Colonic mucosa (tissue), 4 donors: ENCODE results near the gene MCC. TPM values are rescaled to one million over a fixed set of nuclear protein-coding genes. Genes with fewer than 3 reads are reported as not detected.

Experiments used
- DNase-seq: peaks from one replicate; pipeline ENCODE4 v3.0.0-alpha.2; 2020
- H3K27ac ChIP-seq: fragments of 200-600 bp; one replicate; pipeline ENCODE4 v1.8.0; 2021
- H3K27me3 ChIP-seq: fragments of 200-600 bp; one replicate; pipeline ENCODE4 v1.8.0; 2021
- H3K36me3 ChIP-seq: fragments of 200-600 bp; one replicate; pipeline ENCODE4 v1.8.0; 2021
- H3K4me1 ChIP-seq: fragments of 200-600 bp; one replicate; pipeline ENCODE4 v1.8.0; 2021; ENCODE audit warnings: mild to moderate bottlenecking
- H3K4me3 ChIP-seq: fragments of 200-600 bp; one replicate; pipeline ENCODE4 v1.8.0; 2021
- H3K9ac ChIP-seq, 2 donors: one replicate each; pipeline ENCODE4 v1.7.0; 2013; ENCODE audit warnings: control low read depth in 2 of 2, low read depth in 2 of 2, low read length in 2 of 2
- H3K9me3 ChIP-seq: fragments of 200-600 bp; one replicate; pipeline ENCODE4 v1.8.0; 2021
- intact Hi-C: fragments of 100-400 bp; cut with DNase I; formaldehyde crosslinking; loops from one replicate; pipeline ENCODE4 v1.14.1; 2022
- total RNA-seq, 2 donors: library from RNA; stranded (reverse); fragmentation: NEBNext Ultra II Directional in 1 of 2; extraction: Animal tissue kit (Norgen Biotek cat#: 25700) in 1 of 2; gene quantifications; one replicate each; pipeline ENCODE4 v1.2.1, GENCODE V29; 2021
- TF ChIP-seq, protein P1 (sequence below): fragments of 200-600 bp; IDR thresholded peaks from one replicate; pipeline ENCODE4 v1.8.0; 2022; ENCODE audit warnings: antibody characterized with exemption, mild to moderate bottlenecking
- donor health status: healthy.
- donor health status: DM: no; HTN: no; CAD: no.
- donor health status: DM: no; HTN: no; CAD: no.

MCC gene
- total RNA-seq, 2 donors from 2014 or later, result 1.9 to 3.1 TPM

DNA sequence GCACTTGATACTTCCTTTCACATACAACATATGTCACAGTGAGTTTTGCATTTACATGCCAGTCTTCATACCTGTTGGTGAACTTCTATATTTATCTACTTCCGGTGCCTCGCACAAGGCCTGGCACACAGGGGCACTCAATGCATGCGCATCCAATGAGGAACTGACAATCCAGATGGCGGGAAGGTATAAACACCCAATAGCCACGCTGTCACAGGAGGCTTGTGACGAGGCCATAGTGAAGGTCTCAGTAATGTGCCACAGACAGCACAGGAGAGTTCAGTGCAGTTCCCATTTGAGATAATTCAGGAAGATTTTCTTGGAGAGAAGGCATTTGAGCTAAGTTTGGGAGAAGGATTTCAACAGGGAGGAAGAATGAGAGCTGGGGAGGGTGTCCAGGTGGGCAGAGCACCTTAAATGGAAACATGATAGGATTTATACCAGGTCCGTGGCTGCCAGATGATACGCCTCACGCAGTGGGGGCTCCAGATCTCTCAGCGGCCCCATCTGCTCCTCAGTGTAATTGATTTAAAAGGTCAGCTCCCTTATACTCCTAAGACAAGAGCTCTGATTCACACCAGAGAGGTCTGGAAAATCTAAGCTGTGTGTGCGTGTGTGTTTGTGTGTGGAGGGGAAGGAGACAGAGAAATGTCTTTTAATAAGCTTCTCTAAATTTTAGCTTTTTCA lies 305.5 kb downstream of the MCC start:
- Histone ChIP-seq H3K4me1 (no peaks in the 10 kb centered on the region), H3K9ac (no peak overlapping the region), H3K27me3 (no peaks in the 10 kb centered on the region), H3K4me3 (no peak overlapping the region), H3K36me3 (no peaks in the 10 kb centered on the region), H3K9me3 (no peaks in the 10 kb centered on the region), H3K27ac (no peak overlapping the region)
- intact Hi-C loops, result no loop called here
- no peak for DNase-seq
- TF ChIP-seq, protein P1, sequence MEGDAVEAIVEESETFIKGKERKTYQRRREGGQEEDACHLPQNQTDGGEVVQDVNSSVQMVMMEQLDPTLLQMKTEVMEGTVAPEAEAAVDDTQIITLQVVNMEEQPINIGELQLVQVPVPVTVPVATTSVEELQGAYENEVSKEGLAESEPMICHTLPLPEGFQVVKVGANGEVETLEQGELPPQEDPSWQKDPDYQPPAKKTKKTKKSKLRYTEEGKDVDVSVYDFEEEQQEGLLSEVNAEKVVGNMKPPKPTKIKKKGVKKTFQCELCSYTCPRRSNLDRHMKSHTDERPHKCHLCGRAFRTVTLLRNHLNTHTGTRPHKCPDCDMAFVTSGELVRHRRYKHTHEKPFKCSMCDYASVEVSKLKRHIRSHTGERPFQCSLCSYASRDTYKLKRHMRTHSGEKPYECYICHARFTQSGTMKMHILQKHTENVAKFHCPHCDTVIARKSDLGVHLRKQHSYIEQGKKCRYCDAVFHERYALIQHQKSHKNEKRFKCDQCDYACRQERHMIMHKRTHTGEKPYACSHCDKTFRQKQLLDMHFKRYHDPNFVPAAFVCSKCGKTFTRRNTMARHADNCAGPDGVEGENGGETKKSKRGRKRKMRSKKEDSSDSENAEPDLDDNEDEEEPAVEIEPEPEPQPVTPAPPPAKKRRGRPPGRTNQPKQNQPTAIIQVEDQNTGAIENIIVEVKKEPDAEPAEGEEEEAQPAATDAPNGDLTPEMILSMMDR, result no peak

DNA sequence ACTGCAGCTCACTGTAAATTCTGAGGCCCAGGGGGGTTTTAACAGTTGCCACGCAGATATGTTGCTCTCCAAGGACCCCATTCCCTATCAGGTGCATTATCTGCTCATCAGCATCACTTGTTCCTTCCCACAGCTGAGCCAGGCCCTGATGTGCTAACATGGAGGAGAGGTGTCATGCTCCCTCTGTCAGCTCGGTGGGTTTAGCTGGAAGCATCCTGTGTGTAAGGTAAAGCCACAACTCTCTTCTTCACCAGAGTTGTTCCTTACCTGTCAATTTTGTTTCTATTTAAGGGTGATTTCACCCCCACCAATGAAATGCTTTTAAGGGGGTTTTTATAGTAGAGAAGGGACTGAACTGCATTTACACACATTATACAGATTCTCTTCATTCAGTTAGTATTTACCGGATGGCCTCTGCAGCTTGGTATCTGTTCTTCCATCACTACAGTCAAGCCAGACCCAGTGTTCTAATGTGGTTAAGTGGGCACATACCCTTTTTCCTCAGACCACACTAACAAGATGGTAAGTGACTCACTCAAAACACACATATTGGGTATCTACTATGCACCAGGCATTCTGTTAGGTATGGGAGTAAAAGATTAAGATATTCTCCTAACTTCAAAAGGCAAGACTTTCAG lies 306.3 kb downstream of the MCC start:
- intact Hi-C loops, result no loop called here
- TF ChIP-seq, protein P1, result no peak
- no peak for DNase-seq

GRCh38 chr5:113181409-113181808 lies 306.8 kb downstream of the MCC start:
- Histone ChIP-seq H3K27ac (no peak overlapping the region), H3K4me3 (no peak overlapping the region), H3K36me3 (no peaks in the 10 kb centered on the region), H3K9ac (no peak overlapping the region), H3K27me3 (no peaks in the 10 kb centered on the region), H3K9me3 (no peaks in the 10 kb centered on the region), H3K4me1 (no peaks in the 10 kb centered on the region)
- intact Hi-C loops, result no loop called here
- TF ChIP-seq, protein P1, result no peak
- no peak for DNase-seq

More for the DNA sequence above, 306.3 kb downstream of the MCC start:
- Histone ChIP-seq H3K9me3 (no peaks in the 10 kb centered on the region), H3K36me3 (no peaks in the 10 kb centered on the region), H3K4me3 (no peak overlapping the region), H3K27ac (no peak overlapping the region), H3K9ac (no peak overlapping the region), H3K4me1 (no peaks in the 10 kb centered on the region), H3K27me3 (no peaks in the 10 kb centered on the region)

GRCh38 chr5:113179156-113179555 lies 309.1 kb downstream of the MCC start:
- no peak overlapping the region for H3K4me3 ChIP-seq
- no peaks in the 10 kb centered on the region for H3K4me1 ChIP-seq
- no peaks in the 10 kb centered on the region for H3K36me3 ChIP-seq
- TF ChIP-seq, protein P1, result no peak
- H3K27me3 ChIP-seq, result no peaks in the 10 kb centered on the region
- H3K9ac ChIP-seq, result no peak overlapping the region
- intact Hi-C loops, result no loop called here
- DNase-seq, result no peak
- no peaks in the 10 kb centered on the region for H3K9me3 ChIP-seq
- H3K27ac ChIP-seq, result no peak overlapping the region

DNA sequence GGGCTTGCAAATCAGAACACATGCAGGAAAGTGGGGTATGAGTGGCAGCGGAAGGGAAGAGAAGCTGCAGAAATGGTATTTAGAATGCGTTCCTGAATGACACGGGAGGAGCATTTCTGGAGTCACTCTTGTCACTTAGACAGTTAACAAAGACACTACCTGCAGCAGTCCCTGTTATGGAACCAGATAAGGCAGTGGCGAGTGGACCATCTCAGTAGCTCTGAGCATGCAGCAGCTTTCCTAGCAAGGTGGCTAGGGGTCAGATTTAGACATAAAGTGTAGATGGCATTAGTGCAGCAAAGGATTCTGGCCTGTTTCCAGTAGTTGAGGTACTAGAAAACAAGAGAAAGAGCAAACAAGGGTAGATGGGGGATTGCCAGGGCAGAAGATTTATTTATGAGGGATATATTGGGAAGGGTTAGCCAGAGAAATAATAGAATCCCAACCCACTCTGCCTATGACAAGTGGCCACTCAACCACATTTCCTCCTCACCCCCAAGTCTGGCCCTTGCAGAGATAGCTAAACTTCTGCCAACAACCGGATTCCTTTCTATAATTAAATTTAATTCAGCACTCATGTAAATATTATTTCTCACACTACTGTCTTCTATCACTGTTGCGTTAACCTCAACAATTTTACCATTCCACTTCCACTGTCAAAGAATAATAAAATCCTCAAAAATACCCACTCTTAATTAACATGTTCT lies 310.0 kb downstream of the MCC start:
- intact Hi-C loops, result no loop called here
- H3K27me3 ChIP-seq, result no peaks in the 10 kb centered on the region
- no peaks in the 10 kb centered on the region for H3K9me3 ChIP-seq
- H3K27ac ChIP-seq, result no peak overlapping the region
- TF ChIP-seq, protein P1, result no peak
- H3K4me3 ChIP-seq, result no peak overlapping the region
- no peaks in the 10 kb centered on the region for H3K4me1 ChIP-seq
- DNase-seq, result no peak
- no peaks in the 10 kb centered on the region for H3K36me3 ChIP-seq
- no peak overlapping the region for H3K9ac ChIP-seq
